Cardiac muscle cell (in vitro differentiated cells and primary cell): ENCODE data around the gene ASB13. TPM values are rescaled to one million over a fixed set of nuclear protein-coding genes. Genes with fewer than 3 reads are reported as not detected.

Experiments
- DNase-seq, 2 donors: peaks; one replicate each; pipeline versions ENCODE4 v3.0.0 to v3.0.0-alpha.2; 2010 to 2017; ENCODE audit warnings: low read depth in 1 of 2, low spot score in 1 of 2
- H3K27ac ChIP-seq: fragments of 200-600 bp; sonication (generic); 2 replicates; pipeline ENCODE4 v1.5.1; 2016
- H3K27me3 ChIP-seq: fragments of 200-600 bp; sonication (generic); 2 replicates; pipeline ENCODE4 v1.6.0; 2016; ENCODE audit warnings: control low read depth
- H3K36me3 ChIP-seq: fragments of 200-600 bp; sonication (generic); 2 replicates; pipeline ENCODE4 v1.5.1; 2016; ENCODE audit warnings: control low read depth
- H3K4me1 ChIP-seq: fragments of 200-600 bp; sonication (generic); 2 replicates; pipeline ENCODE4 v1.8.1; 2017; ENCODE audit warnings: low read depth, mild to moderate bottlenecking, mixed run types
- H3K4me3 ChIP-seq: fragments of 200-600 bp; sonication (generic); 2 replicates; pipeline ENCODE4 v1.5.1; 2016; ENCODE audit warnings: mild to moderate bottlenecking
- H3K9me3 ChIP-seq: fragments of 200-600 bp; sonication (generic); 2 replicates; pipeline ENCODE4 v1.5.1; 2017; ENCODE audit warnings: low read depth, mild to moderate bottlenecking, control low read depth
- polyA plus RNA-seq: library from polyadenylated mRNA; unstranded; fragments of >200 nt; fragmentation: Nextera tagmentation; extraction: Ambion mirVana; gene quantifications from 2 replicates; pipeline ENCODE4 v1.2.1, GENCODE V29; 2016
- total RNA-seq: library from RNA; depleted of rRNA; stranded (reverse); fragments of >200 nt; gene quantifications from 2 replicates; pipeline ENCODE4 v1.2.3, GENCODE V29; 2016
- TF ChIP-seq, protein P1 (sequence below): IDR thresholded peaks from 2 replicates; pipeline ENCODE4 v1.5.1; 2012; ENCODE audit warnings: low read depth, mild to moderate bottlenecking, low read length

Gene ASB13
- total and polyA plus RNA-seq, 2 experiments from 2014 or later: 14.4 to 20.6 TPM

DNA sequence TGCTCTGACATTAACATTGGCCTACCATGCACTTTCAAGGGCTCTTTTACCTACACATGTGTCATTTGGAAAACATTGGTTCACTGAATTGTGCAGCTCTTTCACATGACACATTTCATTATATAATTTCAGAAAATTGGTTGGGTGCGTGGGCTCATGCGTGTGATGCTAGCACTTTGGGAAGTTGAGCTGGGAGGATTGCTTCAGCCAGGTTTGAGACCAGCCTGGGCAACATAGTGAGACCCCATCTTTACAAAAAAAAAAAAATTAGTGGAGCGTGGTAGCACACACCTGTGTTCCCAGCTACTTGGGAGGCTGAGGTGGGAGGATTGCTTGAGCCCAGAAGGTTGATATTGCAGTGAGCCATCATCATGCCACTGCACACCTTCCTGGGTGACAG lies 22.2 kb upstream of the ASB13 start:
- Histone ChIP-seq H3K36me3 (no peaks in the 10 kb centered on the region), H3K27me3 (no peaks in the 10 kb centered on the region), H3K9me3 (no peaks in the 10 kb centered on the region), H3K4me1 (peaks cover 17% of the 10 kb centered on the region), H3K27ac (no peak overlapping the region), H3K4me3 (no peak overlapping the region)
- no peak for DNase-seq
- TF ChIP-seq, protein P1, sequence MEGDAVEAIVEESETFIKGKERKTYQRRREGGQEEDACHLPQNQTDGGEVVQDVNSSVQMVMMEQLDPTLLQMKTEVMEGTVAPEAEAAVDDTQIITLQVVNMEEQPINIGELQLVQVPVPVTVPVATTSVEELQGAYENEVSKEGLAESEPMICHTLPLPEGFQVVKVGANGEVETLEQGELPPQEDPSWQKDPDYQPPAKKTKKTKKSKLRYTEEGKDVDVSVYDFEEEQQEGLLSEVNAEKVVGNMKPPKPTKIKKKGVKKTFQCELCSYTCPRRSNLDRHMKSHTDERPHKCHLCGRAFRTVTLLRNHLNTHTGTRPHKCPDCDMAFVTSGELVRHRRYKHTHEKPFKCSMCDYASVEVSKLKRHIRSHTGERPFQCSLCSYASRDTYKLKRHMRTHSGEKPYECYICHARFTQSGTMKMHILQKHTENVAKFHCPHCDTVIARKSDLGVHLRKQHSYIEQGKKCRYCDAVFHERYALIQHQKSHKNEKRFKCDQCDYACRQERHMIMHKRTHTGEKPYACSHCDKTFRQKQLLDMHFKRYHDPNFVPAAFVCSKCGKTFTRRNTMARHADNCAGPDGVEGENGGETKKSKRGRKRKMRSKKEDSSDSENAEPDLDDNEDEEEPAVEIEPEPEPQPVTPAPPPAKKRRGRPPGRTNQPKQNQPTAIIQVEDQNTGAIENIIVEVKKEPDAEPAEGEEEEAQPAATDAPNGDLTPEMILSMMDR: no peak

DNA sequence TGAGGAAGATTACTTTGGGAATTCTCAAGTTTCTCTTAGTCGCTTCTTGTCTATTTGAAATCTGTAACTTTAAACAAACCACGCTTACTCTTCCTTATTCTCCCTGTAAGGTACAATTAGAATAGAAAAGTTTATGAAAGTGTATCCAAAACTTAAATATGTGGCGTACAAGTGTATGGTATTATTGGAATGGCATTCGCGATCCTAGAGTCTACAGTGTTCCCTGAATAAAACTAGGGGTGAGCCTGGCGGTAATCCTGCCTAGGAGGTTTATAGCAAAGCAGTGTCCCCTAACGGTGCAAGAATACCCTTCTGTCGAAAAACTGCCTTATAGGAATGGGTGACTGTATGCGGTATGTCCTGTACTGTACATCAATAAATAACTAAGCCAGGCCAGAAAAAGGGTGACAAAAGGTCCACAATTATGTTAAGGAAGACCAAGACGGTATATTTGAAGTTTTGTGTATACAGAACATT lies 19.4 kb upstream of the ASB13 start:
- TF ChIP-seq, protein P1: no peak
- DNase-seq: peak; percentile 21 to 23
- peaks cover 4% of the 10 kb centered on the region for H3K27me3 ChIP-seq
- H3K36me3 ChIP-seq: no peaks in the 10 kb centered on the region
- peaks cover 10% of the 10 kb centered on the region for H3K4me1 ChIP-seq
- H3K4me3 ChIP-seq: peak overlapping the region; percentile 70
- H3K9me3 ChIP-seq: no peaks in the 10 kb centered on the region
- peak overlapping the region; percentile 86 for H3K27ac ChIP-seq

DNA sequence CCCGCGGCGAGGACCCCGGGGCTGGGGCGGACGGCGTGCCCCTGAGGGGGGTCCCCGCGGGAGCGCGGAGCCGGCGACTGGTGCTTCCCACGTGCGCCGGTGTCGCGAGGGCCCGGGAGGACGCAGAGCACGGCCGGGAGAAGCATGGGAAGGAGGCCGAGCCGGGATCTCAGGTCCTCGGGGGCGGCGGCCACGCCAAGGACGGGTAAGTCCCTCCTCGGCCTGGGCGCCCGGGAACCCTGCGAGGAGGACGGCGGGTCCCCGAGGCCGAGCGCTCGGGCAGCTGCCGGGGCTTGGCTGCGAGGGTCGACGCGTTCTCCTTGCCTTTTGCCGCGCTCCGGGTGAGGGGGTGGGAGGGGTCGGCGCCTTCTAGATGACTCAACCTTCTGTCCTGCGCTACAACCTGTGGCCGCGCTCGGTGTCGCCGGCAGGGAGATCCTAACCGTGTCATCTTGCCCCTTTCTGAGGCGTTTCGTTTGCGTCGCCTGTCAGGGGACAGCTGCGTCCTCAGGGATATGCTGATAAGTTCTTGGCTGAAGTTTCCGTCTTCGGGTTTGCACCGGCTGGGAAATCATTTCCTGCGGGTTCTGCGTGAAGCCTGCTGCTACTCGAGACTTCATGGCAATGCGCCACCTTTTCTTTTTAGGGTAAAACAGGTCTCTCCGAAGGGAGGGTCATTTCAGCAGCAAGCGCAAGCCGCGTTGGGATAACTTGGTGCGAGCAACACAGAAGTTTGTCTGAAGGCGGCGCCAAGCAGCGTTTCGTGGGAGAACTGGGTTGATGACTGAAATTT lies 18.8 kb upstream of the ASB13 start:
- TF ChIP-seq, protein P1: peak; percentile 68
- Histone ChIP-seq H3K27ac (peak overlapping the region; percentile 86), H3K4me3 (peak overlapping the region; percentile 70), H3K36me3 (no peaks in the 10 kb centered on the region), H3K27me3 (peaks cover 5% of the 10 kb centered on the region), H3K4me1 (peaks cover 10% of the 10 kb centered on the region), H3K9me3 (no peaks in the 10 kb centered on the region)
- DNase-seq: peak; percentile 83 to 84

DNA sequence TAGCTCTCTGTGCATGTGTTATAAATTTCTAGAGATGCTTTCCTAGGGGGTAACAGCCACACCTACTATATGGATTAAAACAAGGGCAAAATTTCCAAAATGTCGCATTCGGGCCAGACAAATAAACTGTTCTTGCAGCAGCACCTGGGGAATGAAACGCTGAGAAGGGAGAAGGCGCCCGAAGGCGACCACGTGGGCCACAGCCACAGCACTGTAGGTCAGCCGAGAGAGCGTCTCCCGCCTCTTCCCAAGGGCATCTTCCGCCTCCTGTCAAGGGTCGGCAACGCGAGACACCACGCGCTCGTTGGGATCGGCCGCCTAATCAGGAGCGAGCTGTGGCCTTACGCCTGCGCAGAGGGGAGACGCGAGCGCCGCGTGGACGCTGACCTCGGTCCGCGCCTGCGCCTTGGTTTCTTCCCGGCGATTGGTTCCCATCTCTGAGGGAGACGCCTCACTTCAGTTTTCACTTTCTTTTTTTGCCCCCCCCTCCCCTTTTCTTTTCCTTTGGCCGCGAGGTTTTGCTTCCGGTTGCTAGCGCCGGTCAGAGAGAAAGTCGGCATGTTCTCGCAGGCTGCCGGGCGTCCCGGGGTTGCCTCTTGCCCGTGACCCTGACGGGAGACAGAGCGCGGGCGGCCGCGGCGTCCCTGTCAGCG lies 18.0 kb upstream of the ASB13 start, which contains the start of gene TASOR2:
TSS of gene TASOR2 (plus strand) at position 521 of the 653 bp plus-strand sequence. CDS start 35,805 bp downstream, outside the sequence.
- Histone ChIP-seq H3K27me3 (peaks cover 11% of the 10 kb centered on the region), H3K9me3 (no peaks in the 10 kb centered on the region), H3K36me3 (no peaks in the 10 kb centered on the region), H3K27ac (peak within 1 kb of the TSS; percentile 86), H3K4me3 (peak within 1 kb of the TSS; percentile 70), H3K4me1 (peaks cover 10% of the 10 kb centered on the region)
- DNase-seq: peak; percentile 98 to 99
- TF ChIP-seq, protein P1: no peak

DNA sequence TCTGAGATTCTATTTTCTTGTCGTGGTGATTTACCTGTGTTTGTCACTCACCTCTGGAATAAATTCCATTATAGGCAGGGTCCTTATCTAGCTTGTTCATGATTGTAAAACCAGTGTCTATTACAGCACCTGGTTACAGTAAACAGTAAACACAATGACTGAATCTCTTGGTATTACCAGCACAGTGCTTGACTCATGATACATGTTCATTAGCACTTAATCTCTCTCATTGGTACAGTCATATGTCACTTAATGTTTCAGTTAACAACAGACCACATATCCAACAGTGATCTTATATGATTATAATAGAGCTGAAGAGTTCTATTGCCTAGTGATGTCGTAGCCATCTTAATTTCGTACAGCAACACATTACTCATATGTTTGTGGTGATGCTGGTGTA lies 16.7 kb upstream of the ASB13 start:
- H3K36me3 ChIP-seq: no peaks in the 10 kb centered on the region
- H3K9me3 ChIP-seq: no peaks in the 10 kb centered on the region
- H3K4me1 ChIP-seq: peaks cover 10% of the 10 kb centered on the region
- TF ChIP-seq, protein P1: no peak
- H3K4me3 ChIP-seq: no peak overlapping the region
- H3K27ac ChIP-seq: no peak overlapping the region
- H3K27me3 ChIP-seq: peaks cover 15% of the 10 kb centered on the region
- DNase-seq: no peak
